Caco-2 (cell line): Measurements from ENCODE around the gene SMTN. TPM values are rescaled to one million over a fixed set of nuclear protein-coding genes. Genes with fewer than 3 reads are reported as not detected.

Source experiments
- BruUV-seq: library from RNA; stranded (reverse); fragments of 400-500 nt; replicated peaks from 2 replicates; lab custom pipeline; 2021; lab: Mats Ljungman, UMichigan
- CTCF ChIA-PET: fragments of 300-600 bp; sonication (Branson Sonifier 250); formaldehyde crosslinking; loops from one replicate; lab custom pipeline; 2022; ENCODE audit warnings: antibody characterized with exemption; lab: Charles Lee
- POLR2A ChIA-PET: fragments of 300-600 bp; sonication (Branson Sonifier 250); formaldehyde crosslinking; loops from one replicate; lab custom pipeline; 2022; ENCODE audit warnings: antibody characterized with exemption; lab: Charles Lee
- DNase-seq, 2 experiments: peaks; one replicate each; pipeline versions ENCODE4 v3.0.0 to v3.0.0-alpha.2; 2020 to 2022
- H3K27me3 ChIP-seq: replicated peaks from 2 replicates; pipeline ENCODE4 v1.6.0; 2011; ENCODE audit warnings: low read length; ENCODE audit not compliant: control insufficient read depth, insufficient read depth
- H3K36me3 ChIP-seq: 2 replicates; pipeline ENCODE4 v1.5.1; 2011; ENCODE audit warnings: low read length; ENCODE audit not compliant: control insufficient read depth, insufficient read depth
- H3K4me1 ChIP-seq: fragments of 250-450 bp; sonication (Bioruptor Pico); 2 replicates; pipeline ENCODE4 v1.5.1; 2020; ENCODE audit warnings: mild to moderate bottlenecking
- H3K4me3 ChIP-seq: 2 replicates; pipeline ENCODE4 v1.5.1; 2011; ENCODE audit warnings: low read depth, mild to moderate bottlenecking, control low read depth, low read length
- H3K9me3 ChIP-seq: fragments of 250-450 bp; sonication (Bioruptor Pico); 2 replicates; pipeline ENCODE4 v1.5.1; 2020; ENCODE audit warnings: mild to moderate bottlenecking, moderate library complexity
- H3K27ac Mint-ChIP-seq: one replicate; pipeline ENCODE4 v1.8.0; 2022; ENCODE audit warnings: mixed read lengths; ENCODE audit not compliant: unreplicated experiment
- H3K27me3 Mint-ChIP-seq: one replicate; pipeline ENCODE4 v1.8.0; 2022; ENCODE audit warnings: mixed read lengths; ENCODE audit not compliant: insufficient read depth, unreplicated experiment
- H3K36me3 Mint-ChIP-seq: one replicate; pipeline ENCODE4 v1.8.0; 2022; ENCODE audit warnings: mild to moderate bottlenecking, mixed read lengths; ENCODE audit not compliant: insufficient read depth, unreplicated experiment
- H3K4me1 Mint-ChIP-seq: one replicate; pipeline ENCODE4 v1.8.0; 2022; ENCODE audit warnings: low read depth, mixed read lengths; ENCODE audit not compliant: unreplicated experiment
- H3K4me3 Mint-ChIP-seq: one replicate; pipeline ENCODE4 v1.8.0; 2022; ENCODE audit warnings: mild to moderate bottlenecking, moderate library complexity, mixed read lengths; ENCODE audit not compliant: unreplicated experiment
- H3K9me3 Mint-ChIP-seq: one replicate; pipeline ENCODE4 v1.8.0; 2022; ENCODE audit warnings: mixed read lengths; ENCODE audit not compliant: unreplicated experiment
- CTCF ChIP-seq, 2 experiments: fragments of 200-600 bp in 1 of 2; IDR thresholded peaks; 1 replicate in 1 of 2; 2 replicates in 1 of 2; pipeline versions ENCODE4 v1.5.1 to v1.8.0; 2011 to 2022; ENCODE audit warnings: antibody characterized with exemption in 1 of 2, control low read depth in 1 of 2, inconsistent platforms in 1 of 2, low read depth in 1 of 2, low read length in 1 of 2, mild to moderate bottlenecking in 1 of 2, moderate library complexity in 1 of 2; ENCODE audit not compliant: insufficient read depth in 1 of 2, severe bottlenecking in 1 of 2, unreplicated experiment in 1 of 2
- intact Hi-C: fragments of 100-400 bp; cut with micrococcal nuclease; formaldehyde crosslinking; loops from one replicate; pipeline ENCODE4 v1.10.0; 2022; ENCODE audit not compliant: unreplicated experiment
- total RNA-seq: library from RNA; stranded (reverse); gene quantifications from 2 replicates; pipeline ENCODE4 v1.2.3, GENCODE V29; 2022

The SMTN gene
- total RNA-seq, 1 experiment from 2014 or later = 71.0 TPM

GRCh38 chr22:31135706-31136105 is 54.6 kb downstream of the SMTN start:
- H3K9me3 Mint-ChIP-seq = no peaks in the 10 kb centered on the region
- intact Hi-C loops = no loop called here
- H3K4me1 Mint-ChIP-seq = no peaks in the 10 kb centered on the region
- DNase-seq = no peak
- Histone ChIP-seq H3K27me3 (no peaks in the 10 kb centered on the region), H3K9me3 (no peaks in the 10 kb centered on the region), H3K4me3 (no peak overlapping the region), H3K36me3 (no peaks in the 10 kb centered on the region), H3K4me1 (no peaks in the 10 kb centered on the region)
- H3K27me3 Mint-ChIP-seq = peaks cover 3% of the 10 kb centered on the region
- H3K27ac Mint-ChIP-seq = no peak overlapping the region
- CTCF ChIA-PET = no interaction called here
- H3K36me3 Mint-ChIP-seq = no peaks in the 10 kb centered on the region
- no peak for TF ChIP-seq CTCF (IDR thresholded peaks at IDR 0.05; ENCODE audit: insufficient read depth in 1 of 2, low read depth in 1 of 2, low read length in 1 of 2, severe bottlenecking in 1 of 2, unreplicated experiment in 1 of 2)
- POLR2A ChIA-PET = interaction anchor here (0.7 kb wide), 1 partner anchor 10 kb away, joined by 3 read pairs; no protein-coding TSS in a partner anchor
- no TSS peak for BruUV-seq
- no peak overlapping the region for H3K4me3 Mint-ChIP-seq

GRCh38 chr22:31136155-31136554 is 55.0 kb downstream of the SMTN start:
- no peaks in the 10 kb centered on the region for H3K36me3 ChIP-seq
- Mint-ChIP-seq H3K27ac (no peak overlapping the region), H3K36me3 (no peaks in the 10 kb centered on the region), H3K4me3 (no peak overlapping the region), H3K27me3 (peaks cover 3% of the 10 kb centered on the region), H3K4me1 (no peaks in the 10 kb centered on the region), H3K9me3 (no peaks in the 10 kb centered on the region)
- TF ChIP-seq CTCF (IDR thresholded peaks at IDR 0.05; ENCODE audit: insufficient read depth in 1 of 2, low read depth in 1 of 2, low read length in 1 of 2, severe bottlenecking in 1 of 2, unreplicated experiment in 1 of 2) = no peak
- POLR2A ChIA-PET = no interaction called here
- intact Hi-C loops = no loop called here
- CTCF ChIA-PET = no interaction called here
- BruUV-seq = no TSS peak
- no peak for DNase-seq
- no peaks in the 10 kb centered on the region for H3K4me1 ChIP-seq
- no peaks in the 10 kb centered on the region for H3K27me3 ChIP-seq
- no peak overlapping the region for H3K4me3 ChIP-seq
- H3K9me3 ChIP-seq = no peaks in the 10 kb centered on the region

- no peak overlapping the region for H3K27ac Mint-ChIP-seq
- no peaks in the 10 kb centered on the region for H3K4me1 Mint-ChIP-seq
- no peak for DNase-seq
- no peak for TF ChIP-seq CTCF (IDR thresholded peaks at IDR 0.05; ENCODE audit: insufficient read depth in 1 of 2, low read depth in 1 of 2, low read length in 1 of 2, severe bottlenecking in 1 of 2, unreplicated experiment in 1 of 2)
- no TSS peak for BruUV-seq
- H3K4me3 ChIP-seq = no peak overlapping the region
- intact Hi-C loops = no loop called here
- no peaks in the 10 kb centered on the region for H3K9me3 ChIP-seq
- ChIA-PET CTCF (no interaction called here), POLR2A (no interaction called here)
- H3K27me3 ChIP-seq = no peaks in the 10 kb centered on the region
- no peaks in the 10 kb centered on the region for H3K9me3 Mint-ChIP-seq
- no peaks in the 10 kb centered on the region for H3K36me3 Mint-ChIP-seq
- peaks cover 3% of the 10 kb centered on the region for H3K27me3 Mint-ChIP-seq
- no peaks in the 10 kb centered on the region for H3K36me3 ChIP-seq
- no peak overlapping the region for H3K4me3 Mint-ChIP-seq
- no peaks in the 10 kb centered on the region for H3K4me1 ChIP-seq
Observed at GRCh38 chr22:31136711-31137110, 55.6 kb downstream of the SMTN start.
